Heart left ventricle (tissue), 13 donors: ENCODE measurements around the gene CYTH1.

Experiments
- POLR2A ChIP-seq, 2 donors: fragments of 450-650 bp; IDR thresholded peaks; one replicate each; pipeline ENCODE4 v1.6.1; 2017; ENCODE audit warnings: antibody characterized with exemption in 2 of 2, mild to moderate bottlenecking in 2 of 2, moderate library complexity in 2 of 2
- TF ChIP-seq, protein P1 (sequence below), 12 donors: fragments of 200-600 bp; sonication (generic) in 4 of 12; IDR thresholded peaks; one replicate each; pipeline versions ENCODE4 v1.5.0 to v1.8.0; 2018 to 2022; ENCODE audit warnings: antibody characterized with exemption in 12 of 12, mild to moderate bottlenecking in 5 of 12
- donor health status: ischemic (EF 13 %, LVEDD 7.1; RV severe dilation, severe dysfunction).
- donor health status: DM: no; HTN: yes; CAD: no.
- donor health status: DM: no; HTN: no; CAD: no.
- donor health status: ischemic (EF 25% LVEDD 6.9; RV normal size, moderate dysfunction).
- donor health status: ischemic (EF 25% LVEDD 5.7; RV mildly dilated, moderate dysfunction).
- donor health status: ischemic (EF 35%, LVEDD 5.7; RV mildly dilated, moderate dysfunction).
- donor health status: nonischemic (EF 11% LVEDD 7.7; RV severe dilation, severe dysfunction).
- donor health status: DM: yes; HTN: yes; CAD: no.
- donor health status: PGD.
- donor health status: ischemic (EF 29% LVEDD 5.4; RV normal size, mild dysfunction).
- donor health status: nonischemic (EF 23%, LVEDD 6.1; RV moderate dilation, normal function).

DNA sequence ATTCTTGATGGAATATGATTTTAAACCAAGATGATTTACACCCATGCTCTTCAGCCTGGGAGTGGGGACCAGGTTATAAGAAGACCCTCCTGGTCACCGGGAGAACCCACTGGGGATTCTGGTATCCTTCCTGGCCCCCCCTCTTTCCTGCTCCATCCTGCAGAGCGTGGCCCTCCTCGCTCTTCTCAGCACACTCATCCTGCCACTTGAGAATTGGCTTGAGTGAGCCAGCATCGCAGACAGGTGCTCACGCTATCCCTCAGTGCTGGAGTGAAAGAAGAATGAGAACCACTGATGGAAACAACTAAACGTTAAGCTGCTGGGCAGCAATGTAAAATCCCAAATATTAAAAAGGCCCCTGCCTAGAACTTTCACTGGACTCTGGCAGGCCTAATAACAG, 98.0 kb downstream of the CYTH1 start:
- TF ChIP-seq, protein P1, sequence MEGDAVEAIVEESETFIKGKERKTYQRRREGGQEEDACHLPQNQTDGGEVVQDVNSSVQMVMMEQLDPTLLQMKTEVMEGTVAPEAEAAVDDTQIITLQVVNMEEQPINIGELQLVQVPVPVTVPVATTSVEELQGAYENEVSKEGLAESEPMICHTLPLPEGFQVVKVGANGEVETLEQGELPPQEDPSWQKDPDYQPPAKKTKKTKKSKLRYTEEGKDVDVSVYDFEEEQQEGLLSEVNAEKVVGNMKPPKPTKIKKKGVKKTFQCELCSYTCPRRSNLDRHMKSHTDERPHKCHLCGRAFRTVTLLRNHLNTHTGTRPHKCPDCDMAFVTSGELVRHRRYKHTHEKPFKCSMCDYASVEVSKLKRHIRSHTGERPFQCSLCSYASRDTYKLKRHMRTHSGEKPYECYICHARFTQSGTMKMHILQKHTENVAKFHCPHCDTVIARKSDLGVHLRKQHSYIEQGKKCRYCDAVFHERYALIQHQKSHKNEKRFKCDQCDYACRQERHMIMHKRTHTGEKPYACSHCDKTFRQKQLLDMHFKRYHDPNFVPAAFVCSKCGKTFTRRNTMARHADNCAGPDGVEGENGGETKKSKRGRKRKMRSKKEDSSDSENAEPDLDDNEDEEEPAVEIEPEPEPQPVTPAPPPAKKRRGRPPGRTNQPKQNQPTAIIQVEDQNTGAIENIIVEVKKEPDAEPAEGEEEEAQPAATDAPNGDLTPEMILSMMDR (IDR thresholded peaks at IDR 0.05): no peak
- TF ChIP-seq POLR2A (IDR thresholded peaks at IDR 0.05): no peak
